Measurements from ENCODE around the gene LSP1. TPM values are rescaled to one million over a fixed set of nuclear protein-coding genes. Genes with fewer than 3 reads are reported as not detected.

The LSP1 gene
- polyA plus RNA-seq, 1 donor from 2014 or later: not detected

GRCh38 chr11:1825039-1825740 is 27.7 kb upstream of the LSP1 start:
- Histone ChIP-seq H3K36me3 (ENCODE audit: insufficient read depth, low read length) (no peaks in the 10 kb centered on the region), H2AFZ (ENCODE audit: low read depth, low read length) (no peak overlapping the region), H3K27me3 (ENCODE audit: insufficient read depth, low read depth, low read length) (no peaks in the 10 kb centered on the region), H3F3A (ENCODE audit: insufficient read depth, low read length, poor library complexity, severe bottlenecking) (no peaks in the 10 kb centered on the region), H3K9ac (ENCODE audit: low read length) (no peak overlapping the region), H3K4me3 (ENCODE audit: low read length) (no peak overlapping the region), H4K20me1 (ENCODE audit: insufficient read depth) (no peaks in the 10 kb centered on the region), H3K27ac (ENCODE audit: low read length) (no peak overlapping the region), H3K9me3 (ENCODE audit: low read length) (no peaks in the 10 kb centered on the region), H3K79me2 (replicated peaks; ENCODE audit: insufficient read depth, low read length) (no peaks in the 10 kb centered on the region), H3K9me2 (ENCODE audit: insufficient read depth, low read length) (no peaks in the 10 kb centered on the region), H3K4me2 (ENCODE audit: low read length) (no peak overlapping the region)
- TF ChIP-seq EP300 (conservative IDR thresholded peaks at IDR 0.05; ENCODE audit: poor library complexity, severe bottlenecking) (no peak), SMC3 (conservative IDR thresholded peaks at IDR 0.05; ENCODE audit: poor library complexity) (no peak), CTCF (IDR thresholded peaks at IDR 0.05; ENCODE audit: poor library complexity, severe bottlenecking) (peak; percentile 34)

GRCh38 chr11:1825785-1826451 is 27.0 kb upstream of the LSP1 start:
- TF ChIP-seq CTCF (IDR thresholded peaks at IDR 0.05; ENCODE audit: poor library complexity, severe bottlenecking): no peak
- no peak for TF ChIP-seq REST (IDR thresholded peaks at IDR 0.05; ENCODE audit: borderline replicate concordance)
- TF ChIP-seq MXI1 (conservative IDR thresholded peaks at IDR 0.05; ENCODE audit: poor library complexity, severe bottlenecking): no peak
- no peak for TF ChIP-seq POLR2AphosphoS5 (IDR thresholded peaks at IDR 0.05)
- no peak for TF ChIP-seq EZH2 (IDR thresholded peaks at IDR 0.05; ENCODE audit: borderline replicate concordance, insufficient read depth, low read length, poor library complexity, severe bottlenecking)
- no peak for TF ChIP-seq TAF1 (IDR thresholded peaks at IDR 0.05; ENCODE audit: low read depth)
- TF ChIP-seq SMC3 (conservative IDR thresholded peaks at IDR 0.05; ENCODE audit: poor library complexity): no peak
- TF ChIP-seq EP300 (conservative IDR thresholded peaks at IDR 0.05; ENCODE audit: poor library complexity, severe bottlenecking): no peak
- no peak for TF ChIP-seq RAD21 (conservative IDR thresholded peaks at IDR 0.05)
- Histone ChIP-seq H3K9ac (ENCODE audit: low read length) (no peak overlapping the region), H3K36me3 (ENCODE audit: insufficient read depth, low read length) (no peaks in the 10 kb centered on the region), H3K4me2 (ENCODE audit: low read length) (no peak overlapping the region), H4K20me1 (ENCODE audit: insufficient read depth) (no peaks in the 10 kb centered on the region), H3K9me3 (ENCODE audit: low read length) (no peaks in the 10 kb centered on the region), H3F3A (ENCODE audit: insufficient read depth, low read length, poor library complexity, severe bottlenecking) (no peaks in the 10 kb centered on the region), H2AFZ (ENCODE audit: low read depth, low read length) (no peak overlapping the region), H3K27me3 (ENCODE audit: insufficient read depth, low read depth, low read length) (no peaks in the 10 kb centered on the region), H3K79me2 (replicated peaks; ENCODE audit: insufficient read depth, low read length) (no peaks in the 10 kb centered on the region), H3K27ac (ENCODE audit: low read length) (no peak overlapping the region), H3K9me2 (ENCODE audit: insufficient read depth, low read length) (no peaks in the 10 kb centered on the region), H3K4me3 (ENCODE audit: low read length) (no peak overlapping the region)

Measured in neural cell (in vitro differentiated cells).